Natural killer cell (primary cell): ENCODE measurements around the gene CDK17. TPM values are rescaled to one million over a fixed set of nuclear protein-coding genes. Genes with fewer than 3 reads are reported as not detected.
"Not testable (repeated sequence)": the region's sequence is repeated elsewhere in the genome, so short reads cannot be mapped to it uniquely, and the experiment has no call there.

ENCODE experiments used
- ATAC-seq, 3 donors: fragments of 150-1000 bp in 2 of 3; fragments of 200-7000 bp in 1 of 3; cut with Tn5 transposase; 1 replicate in 1 of 3; 2 replicates in 2 of 3; pipeline ENCODE4 v1.10.0; 2021; ENCODE audit warnings: mild to moderate bottlenecking in 2 of 3, moderate library complexity in 2 of 3
- DNase-seq, 2 donors: peaks; one replicate each; pipeline versions ENCODE4 v3.0.0 to v3.0.0-alpha.2; 2013 to 2021; ENCODE audit warnings: mixed read lengths in 1 of 2
- H3K27ac ChIP-seq: one replicate; pipeline ENCODE4 v1.5.1; 2013; ENCODE audit warnings: mild to moderate bottlenecking, low read length
- H3K27me3 ChIP-seq: one replicate; pipeline ENCODE4 v1.6.1; 2013; ENCODE audit warnings: low read length; ENCODE audit not compliant: control insufficient read depth, insufficient read depth
- H3K36me3 ChIP-seq: one replicate; pipeline ENCODE4 v1.6.1; 2013; ENCODE audit warnings: low read length; ENCODE audit not compliant: control insufficient read depth, insufficient read depth
- H3K4me1 ChIP-seq: one replicate; pipeline ENCODE4 v1.6.1; 2013; ENCODE audit warnings: low read length; ENCODE audit not compliant: control insufficient read depth, insufficient read depth
- H3K4me3 ChIP-seq: one replicate; pipeline ENCODE4 v1.5.1; 2013; ENCODE audit warnings: low read length
- H3K9me3 ChIP-seq: one replicate; pipeline ENCODE4 v1.6.1; 2013; ENCODE audit warnings: low read length; ENCODE audit not compliant: control insufficient read depth, insufficient read depth
- H3K27ac Mint-ChIP-seq, 2 donors: one replicate each; pipeline ENCODE4 v1.8.0; 2022; ENCODE audit warnings: mild to moderate bottlenecking in 2 of 2, mixed read lengths in 2 of 2, moderate library complexity in 1 of 2
- H3K27me3 Mint-ChIP-seq, 2 donors: one replicate each; pipeline ENCODE4 v1.8.0; 2022; ENCODE audit warnings: low read depth in 2 of 2, mixed read lengths in 2 of 2
- H3K36me3 Mint-ChIP-seq: one replicate; pipeline ENCODE4 v1.8.0; 2022; ENCODE audit warnings: mixed read lengths
- H3K4me1 Mint-ChIP-seq, 2 donors: one replicate each; pipeline ENCODE4 v1.8.0; 2022; ENCODE audit warnings: mixed read lengths in 2 of 2
- H3K4me3 Mint-ChIP-seq: one replicate; pipeline ENCODE4 v1.8.0; 2022; ENCODE audit warnings: mild to moderate bottlenecking, moderate library complexity, mixed read lengths
- H3K9me3 Mint-ChIP-seq, 2 donors: one replicate each; pipeline ENCODE4 v1.8.0; 2022; ENCODE audit warnings: mixed read lengths in 2 of 2
- CTCF ChIP-seq: fragments of 200-600 bp; IDR thresholded peaks from one replicate; pipeline ENCODE4 v1.8.0; 2022; ENCODE audit warnings: antibody characterized with exemption
- WGBS: methylation state at CpG from one replicate; pipeline ENCODE4 v1.1.7; 2013; ENCODE audit warnings: missing lambda C conversion rate; ENCODE audit not compliant: insufficient coverage; 5-methylcytosine and 5-hydroxymethylcytosine counted together
- intact Hi-C: fragments of 100-400 bp; cut with micrococcal nuclease; formaldehyde crosslinking; loops from one replicate; pipeline ENCODE4 v1.14.2; 2022
- total RNA-seq, 4 donors: library from RNA; stranded (reverse); fragments of 120-200 nt in 1 of 4; gene quantifications; one replicate each; pipeline versions ENCODE4 v1.2.3 to v1.2.4, GENCODE V29; 2013 to 2022

CDK17 gene
- total RNA-seq, 3 donors from 2014 or later (not counting 1 experiment from before 2014, with no cell fraction given) = 199 to 234 (median 232) TPM

- WGBS = 54% methylated on average over 3 of the region's 6 CpGs
- Mint-ChIP-seq H3K4me3 (peak overlapping the region; percentile 11), H3K4me1 (peaks cover 69 to 71% of the 10 kb centered on the region in 2 donors), H3K9me3 (no peaks in the 10 kb centered on the region), H3K36me3 (peaks cover 6% of the 10 kb centered on the region), H3K27me3 (no peaks in the 10 kb centered on the region), H3K27ac (peak overlapping the region; percentile 39 to 77)
- ATAC-seq (no peak), DNase-seq (no peak)
- H3K36me3 ChIP-seq = peaks cover 26% of the 10 kb centered on the region
- intact Hi-C loops = no loop called here
- no peak overlapping the region for H3K4me3 ChIP-seq
- no peak for TF ChIP-seq CTCF
- H3K27ac ChIP-seq = peak overlapping the region; percentile 20
- no peaks in the 10 kb centered on the region for H3K27me3 ChIP-seq
- no peaks in the 10 kb centered on the region for H3K9me3 ChIP-seq
- H3K4me1 ChIP-seq = peaks cover 17% of the 10 kb centered on the region
These were observed 73.5 kb downstream of the CDK17 start for GRCh38 chr12:96326628-96327227.

- DNase-seq = no peak
- 100% methylated on average over 2 of the region's 3 CpGs for WGBS
- H3K27me3 Mint-ChIP-seq = no peaks in the 10 kb centered on the region
- H3K27ac ChIP-seq = no peak overlapping the region
- ATAC-seq = no peak
- H3K4me1 Mint-ChIP-seq = peaks cover 55 to 56% of the 10 kb centered on the region in 2 donors
- no peak overlapping the region for H3K4me3 Mint-ChIP-seq
- H3K36me3 Mint-ChIP-seq = peaks cover 6% of the 10 kb centered on the region
- H3K27me3 ChIP-seq = no peaks in the 10 kb centered on the region
- intact Hi-C loops = no loop called here
- H3K27ac Mint-ChIP-seq = peak overlapping the region; percentile 27 to 69
- peaks cover 16% of the 10 kb centered on the region for H3K36me3 ChIP-seq
- TF ChIP-seq CTCF = no peak
- no peaks in the 10 kb centered on the region for H3K9me3 ChIP-seq
- no peaks in the 10 kb centered on the region for H3K9me3 Mint-ChIP-seq
- no peak overlapping the region for H3K4me3 ChIP-seq
- peaks cover 17% of the 10 kb centered on the region for H3K4me1 ChIP-seq
These were observed 76.3 kb downstream of the CDK17 start for GRCh38 chr12:96323906-96324305.

DNA sequence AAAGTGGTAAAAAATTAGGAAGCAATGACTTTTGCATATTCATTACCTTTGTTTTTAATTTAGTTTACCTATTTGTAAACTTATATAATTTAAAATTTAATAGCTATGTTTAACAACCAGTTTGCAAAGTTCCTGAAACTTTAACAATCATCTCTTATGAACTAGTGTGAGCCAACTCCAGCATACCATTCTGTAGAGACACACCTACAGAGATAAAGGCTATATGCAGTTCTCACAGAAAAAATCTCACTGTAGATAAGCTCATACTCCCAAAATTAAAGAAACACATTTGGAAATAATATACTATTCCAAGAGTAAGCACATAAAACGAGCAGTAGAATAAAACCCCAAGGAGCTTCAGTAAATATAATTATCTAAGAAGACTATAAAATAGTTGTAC is 77.5 kb downstream of the CDK17 start:
- Mint-ChIP-seq H3K36me3 (peaks cover 6% of the 10 kb centered on the region), H3K4me3 (no peak overlapping the region), H3K4me1 (peaks cover 43 to 44% of the 10 kb centered on the region in 2 donors), H3K9me3 (peaks cover 2 to 3% of the 10 kb centered on the region in 2 donors), H3K27ac (peak overlapping the region in 1 of 2 donors; percentile 29), H3K27me3 (no peaks in the 10 kb centered on the region)
- ATAC-seq (no peak), DNase-seq (no peak)
- H3K27ac ChIP-seq = no peak overlapping the region
- intact Hi-C loops = no loop called here
- H3K4me1 ChIP-seq = peaks cover 14% of the 10 kb centered on the region
- TF ChIP-seq CTCF = no peak
- no peak overlapping the region for H3K4me3 ChIP-seq
- WGBS = no CpG with 5 or more reads among the region's 1 CpG
- peaks cover 16% of the 10 kb centered on the region for H3K36me3 ChIP-seq
- no peaks in the 10 kb centered on the region for H3K9me3 ChIP-seq
- H3K27me3 ChIP-seq = no peaks in the 10 kb centered on the region

GRCh38 chr12:96321941-96322340 is 78.3 kb downstream of the CDK17 start:
- Histone ChIP-seq H3K36me3 (peaks cover 16% of the 10 kb centered on the region), H3K27ac (no peak overlapping the region), H3K9me3 (no peaks in the 10 kb centered on the region), H3K27me3 (no peaks in the 10 kb centered on the region), H3K4me1 (peaks cover 9% of the 10 kb centered on the region), H3K4me3 (no peak overlapping the region)
- H3K9me3 Mint-ChIP-seq = peaks cover 2 to 3% of the 10 kb centered on the region in 2 donors
- H3K4me3 Mint-ChIP-seq = no peak overlapping the region
- peak overlapping the region in 1 of 2 donors; percentile 17 for H3K27ac Mint-ChIP-seq
- 69% methylated on average over 4 of the region's 6 CpGs for WGBS
- no peak for TF ChIP-seq CTCF
- intact Hi-C loops = no loop called here
- peaks cover 6% of the 10 kb centered on the region for H3K36me3 Mint-ChIP-seq
- DNase-seq (no peak), ATAC-seq (no peak)
- H3K27me3 Mint-ChIP-seq = no peaks in the 10 kb centered on the region
- peaks cover 35 to 36% of the 10 kb centered on the region in 2 donors for H3K4me1 Mint-ChIP-seq

GRCh38 chr12:96317801-96318200 is 82.4 kb downstream of the CDK17 start:
- not testable (repeated sequence) for H3K36me3 Mint-ChIP-seq, H3K27me3 Mint-ChIP-seq, H3K27ac Mint-ChIP-seq

More at GRCh38 chr12:96317801-96318200, 82.4 kb downstream of the CDK17 start:
- H3K9me3 Mint-ChIP-seq, ATAC-seq, H3K9me3 ChIP-seq, intact Hi-C loops, DNase-seq, H3K4me3 Mint-ChIP-seq, H3K27ac ChIP-seq, H3K27me3 ChIP-seq, H3K4me3 ChIP-seq, H3K4me1 ChIP-seq: not testable (repeated sequence)
- H3K4me1 Mint-ChIP-seq = peaks cover 21 to 23% of the 10 kb centered on the region in 2 donors
- no CpG with 5 or more reads among the region's 2 CpGs for WGBS
- peaks cover 11% of the 10 kb centered on the region for H3K36me3 ChIP-seq
